Measurements from ENCODE around the gene DLG4. TPM values are rescaled to one million over a fixed set of nuclear protein-coding genes. Genes with fewer than 3 reads are reported as not detected.

Gene DLG4
- total and polyA plus RNA-seq, 2 experiments from 2014 or later, result 2.9 to 10.7 TPM

GRCh38 chr17:7176841-7177190 is 42.8 kb downstream of the DLG4 start:
- Histone ChIP-seq H3K4me3 (peak overlapping the region; percentile 49), H3K4me1 (ENCODE audit: insufficient read depth) (peaks cover 9% of the 10 kb centered on the region), H2AFZ (peak overlapping the region; percentile 49), H3K9me3 (ENCODE audit: low read depth) (no peaks in the 10 kb centered on the region), H3K79me2 (no peaks in the 10 kb centered on the region), H3K27me3 (no peaks in the 10 kb centered on the region), H4K20me1 (ENCODE audit: insufficient read depth, poor library complexity, severe bottlenecking) (no peaks in the 10 kb centered on the region), H3K27ac (peak overlapping the region; percentile 24), H3K4me2 (peak overlapping the region; percentile 87), H3K36me3 (replicated peaks; ENCODE audit: insufficient read depth, low read depth) (no peaks in the 10 kb centered on the region), H3K9me2 (replicated peaks; ENCODE audit: insufficient read depth) (no peaks in the 10 kb centered on the region)
- TF ChIP-seq EZH2 (IDR thresholded peaks at IDR 0.05; ENCODE audit: borderline replicate concordance), result no peak
- TF ChIP-seq, protein P1, sequence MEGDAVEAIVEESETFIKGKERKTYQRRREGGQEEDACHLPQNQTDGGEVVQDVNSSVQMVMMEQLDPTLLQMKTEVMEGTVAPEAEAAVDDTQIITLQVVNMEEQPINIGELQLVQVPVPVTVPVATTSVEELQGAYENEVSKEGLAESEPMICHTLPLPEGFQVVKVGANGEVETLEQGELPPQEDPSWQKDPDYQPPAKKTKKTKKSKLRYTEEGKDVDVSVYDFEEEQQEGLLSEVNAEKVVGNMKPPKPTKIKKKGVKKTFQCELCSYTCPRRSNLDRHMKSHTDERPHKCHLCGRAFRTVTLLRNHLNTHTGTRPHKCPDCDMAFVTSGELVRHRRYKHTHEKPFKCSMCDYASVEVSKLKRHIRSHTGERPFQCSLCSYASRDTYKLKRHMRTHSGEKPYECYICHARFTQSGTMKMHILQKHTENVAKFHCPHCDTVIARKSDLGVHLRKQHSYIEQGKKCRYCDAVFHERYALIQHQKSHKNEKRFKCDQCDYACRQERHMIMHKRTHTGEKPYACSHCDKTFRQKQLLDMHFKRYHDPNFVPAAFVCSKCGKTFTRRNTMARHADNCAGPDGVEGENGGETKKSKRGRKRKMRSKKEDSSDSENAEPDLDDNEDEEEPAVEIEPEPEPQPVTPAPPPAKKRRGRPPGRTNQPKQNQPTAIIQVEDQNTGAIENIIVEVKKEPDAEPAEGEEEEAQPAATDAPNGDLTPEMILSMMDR (IDR thresholded peaks at IDR 0.05; ENCODE audit: poor library complexity), result no peak
- TF ChIP-seq EZH2phosphoT487 (IDR thresholded peaks at IDR 0.05; ENCODE audit: low read depth, severe bottlenecking, unreplicated experiment), result no peak
- 2% methylated on average over 11 of the region's 17 CpGs for WGBS (ENCODE audit: low lambda C conversion rate, missing lambda C conversion rate)
- peak; percentile 62 for DNase-seq (ENCODE audit: low spot score)

- Histone ChIP-seq H3K4me2 (peak overlapping the region; percentile 87), H3K79me2 (no peaks in the 10 kb centered on the region), H3K9me3 (ENCODE audit: low read depth) (no peaks in the 10 kb centered on the region), H3K4me3 (peak overlapping the region; percentile 1), H2AFZ (peak overlapping the region; percentile 49), H3K36me3 (replicated peaks; ENCODE audit: insufficient read depth, low read depth) (no peaks in the 10 kb centered on the region), H3K27ac (no peak overlapping the region), H3K9me2 (replicated peaks; ENCODE audit: insufficient read depth) (no peaks in the 10 kb centered on the region), H4K20me1 (ENCODE audit: insufficient read depth, poor library complexity, severe bottlenecking) (no peaks in the 10 kb centered on the region), H3K4me1 (ENCODE audit: insufficient read depth) (peaks cover 9% of the 10 kb centered on the region), H3K27me3 (no peaks in the 10 kb centered on the region)
- TF ChIP-seq EZH2 (IDR thresholded peaks at IDR 0.05; ENCODE audit: borderline replicate concordance), result no peak
- TF ChIP-seq, protein P1 (IDR thresholded peaks at IDR 0.05; ENCODE audit: poor library complexity), result no peak
- no peak for TF ChIP-seq EZH2phosphoT487 (IDR thresholded peaks at IDR 0.05; ENCODE audit: low read depth, severe bottlenecking, unreplicated experiment)
- 91% methylated on average over 1 of the region's 1 CpG for WGBS (ENCODE audit: low lambda C conversion rate, missing lambda C conversion rate)
- no peak for DNase-seq (ENCODE audit: low spot score)
Measured at GRCh38 chr17:7176107-7176840, 43.4 kb downstream of the DLG4 start.

DNA sequence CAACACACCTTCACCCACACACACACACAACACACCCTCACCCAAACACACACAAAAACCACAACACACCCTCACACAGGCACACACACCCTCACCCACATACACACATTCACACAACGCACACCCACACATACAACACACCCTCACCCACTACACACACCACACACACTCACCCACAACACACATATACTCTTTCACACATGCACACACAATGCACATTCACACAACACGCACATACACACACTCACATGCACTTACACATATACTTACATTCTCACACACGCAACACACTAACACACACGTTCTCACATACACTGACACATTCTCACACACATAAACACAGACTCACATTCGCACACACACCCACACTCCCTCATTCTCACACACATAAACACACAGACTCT is 44.3 kb downstream of the DLG4 start:
- no peaks in the 10 kb centered on the region for H3K9me3 ChIP-seq (ENCODE audit: low read depth)
- no peaks in the 10 kb centered on the region for H3K79me2 ChIP-seq
- DNase-seq (ENCODE audit: low spot score), result no peak
- no peaks in the 10 kb centered on the region for H4K20me1 ChIP-seq (ENCODE audit: insufficient read depth, poor library complexity, severe bottlenecking)
- H3K4me1 ChIP-seq (ENCODE audit: insufficient read depth), result peaks cover 9% of the 10 kb centered on the region
- H3K27ac ChIP-seq, result no peak overlapping the region
- H3K4me2 ChIP-seq, result peak overlapping the region; percentile 87
- no peaks in the 10 kb centered on the region for H3K9me2 ChIP-seq (replicated peaks; ENCODE audit: insufficient read depth)
- H2AFZ ChIP-seq, result no peak overlapping the region
- 97% methylated on average over 5 of the region's 5 CpGs for WGBS (ENCODE audit: low lambda C conversion rate, missing lambda C conversion rate)
- TF ChIP-seq EZH2phosphoT487 (IDR thresholded peaks at IDR 0.05; ENCODE audit: low read depth, severe bottlenecking, unreplicated experiment) (no peak), EZH2 (IDR thresholded peaks at IDR 0.05; ENCODE audit: borderline replicate concordance) (no peak)
- TF ChIP-seq, protein P1 (IDR thresholded peaks at IDR 0.05; ENCODE audit: poor library complexity), result no peak
- H3K27me3 ChIP-seq, result no peaks in the 10 kb centered on the region
- H3K36me3 ChIP-seq (replicated peaks; ENCODE audit: insufficient read depth, low read depth), result no peaks in the 10 kb centered on the region
- H3K4me3 ChIP-seq, result no peak overlapping the region

All from hepatocyte (in vitro differentiated cells).